Mesodermal cell (in vitro differentiated cells): ENCODE measurements around the gene FAM117B.

Experiments
- H3K27ac ChIP-seq: 2 replicates; pipeline ENCODE4 v1.7.0; 2013; ENCODE audit warnings: mild to moderate bottlenecking, low read depth, low read length, moderate library complexity; ENCODE audit not compliant: severe bottlenecking
- H3K36me3 ChIP-seq: 2 replicates; pipeline ENCODE4 v1.7.1; 2013; ENCODE audit warnings: mild to moderate bottlenecking, low read length, moderate library complexity; ENCODE audit not compliant: control insufficient read depth, insufficient read depth
- H3K4me1 ChIP-seq: one replicate; pipeline ENCODE4 v1.7.1; 2013; ENCODE audit warnings: mild to moderate bottlenecking, low read length; ENCODE audit not compliant: insufficient read depth, control insufficient read depth, poor library complexity, severe bottlenecking
- H3K4me3 ChIP-seq: 2 replicates; pipeline ENCODE4 v1.7.0; 2013; ENCODE audit warnings: low read length, control low read depth, mild to moderate bottlenecking; ENCODE audit not compliant: insufficient read depth, poor library complexity, severe bottlenecking; ENCODE audit errors: extremely low read depth
- H3K9me3 ChIP-seq: 2 replicates; pipeline ENCODE4 v1.7.1; 2013; ENCODE audit warnings: mild to moderate bottlenecking, low read length, moderate library complexity; ENCODE audit not compliant: control insufficient read depth
- WGBS, 2 experiments: methylation state at CpG; one replicate each; pipeline ENCODE4 v1.1.5; 2013; ENCODE audit warnings: missing lambda C conversion rate in 2 of 2; ENCODE audit not compliant: insufficient coverage in 2 of 2; 5-methylcytosine and 5-hydroxymethylcytosine counted together

The FAM117B gene

DNA sequence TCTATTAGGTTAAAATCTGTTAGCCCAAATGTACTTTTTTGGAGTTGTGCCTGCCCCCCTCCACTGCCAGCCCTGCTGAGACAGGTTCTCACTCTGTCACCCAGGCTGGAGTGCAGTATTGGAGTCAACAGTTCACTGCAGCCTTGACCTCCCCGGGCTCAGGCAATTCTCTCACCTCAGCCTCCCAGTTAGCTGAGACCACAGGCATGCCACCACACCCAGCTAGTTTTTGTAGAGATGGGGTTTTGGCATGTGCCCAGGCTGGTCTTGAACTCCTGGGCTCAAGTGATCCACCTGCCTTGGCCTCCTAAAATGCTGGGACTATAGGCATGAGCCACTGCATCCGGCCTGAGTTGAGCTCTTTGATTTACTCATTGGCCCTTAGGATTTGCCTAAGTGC is 126.1 kb downstream of the FAM117B start:
- Histone ChIP-seq H3K36me3 (peaks cover 39% of the 10 kb centered on the region), H3K9me3 (no peaks in the 10 kb centered on the region), H3K4me3 (no peak overlapping the region), H3K27ac (no peak overlapping the region), H3K4me1 (no peaks in the 10 kb centered on the region)
- 90% methylated on average over 1 of the region's 2 CpGs; no CpG with 5 or more reads in 1 of the 2 experiments for WGBS, 2 experiments

GRCh38 chr2:202762556-202762955 is 127.8 kb downstream of the FAM117B start:
- H3K27ac ChIP-seq = no peak overlapping the region
- 100% methylated on average over 3 of the region's 4 CpGs; no CpG with 5 or more reads in 1 of the 2 experiments for WGBS, 2 experiments
- no peaks in the 10 kb centered on the region for H3K9me3 ChIP-seq
- no peaks in the 10 kb centered on the region for H3K4me1 ChIP-seq
- no peak overlapping the region for H3K4me3 ChIP-seq
- H3K36me3 ChIP-seq = peaks cover 34% of the 10 kb centered on the region

- no CpG with 5 or more reads among the region's 1 CpG for WGBS, 2 experiments
- peaks cover 33% of the 10 kb centered on the region for H3K36me3 ChIP-seq
These were observed 129.1 kb downstream of the FAM117B start for GRCh38 chr2:202763916-202764315.

DNA sequence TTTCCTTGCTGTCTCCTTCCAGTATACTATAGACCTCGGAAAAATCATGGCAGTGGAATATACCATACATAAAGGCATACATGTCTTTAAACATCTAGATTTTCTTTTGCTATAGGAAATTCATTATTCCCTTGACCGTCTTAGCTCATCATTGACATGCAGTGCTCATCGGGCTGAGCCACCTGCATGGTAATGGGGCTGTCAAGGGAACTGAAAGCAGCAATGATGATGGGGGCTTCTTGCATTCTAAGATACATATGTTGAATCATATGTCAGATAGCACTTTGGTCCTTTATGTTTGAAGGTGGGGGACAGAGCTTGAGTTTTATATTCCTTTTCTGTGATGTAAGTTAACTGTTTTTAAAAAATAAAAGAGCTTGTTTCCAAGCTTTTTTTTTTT is 130.2 kb downstream of the FAM117B start:
- Histone ChIP-seq H3K4me1 (no peaks in the 10 kb centered on the region), H3K9me3 (no peaks in the 10 kb centered on the region), H3K27ac (no peak overlapping the region), H3K36me3 (peaks cover 28% of the 10 kb centered on the region), H3K4me3 (no peak overlapping the region)
- WGBS, 2 experiments = 100% methylated on average over 1 to 2 of the region's 3 CpGs

More at GRCh38 chr2:202763916-202764315, 129.1 kb downstream of the FAM117B start:
- Histone ChIP-seq H3K27ac (no peak overlapping the region), H3K4me1 (no peaks in the 10 kb centered on the region), H3K4me3 (no peak overlapping the region), H3K9me3 (no peaks in the 10 kb centered on the region)

GRCh38 chr2:202765436-202765835 is 130.7 kb downstream of the FAM117B start:
- no peaks in the 10 kb centered on the region for H3K9me3 ChIP-seq
- H3K4me3 ChIP-seq = no peak overlapping the region
- H3K4me1 ChIP-seq = no peaks in the 10 kb centered on the region
- peaks cover 25% of the 10 kb centered on the region for H3K36me3 ChIP-seq
- H3K27ac ChIP-seq = no peak overlapping the region
- WGBS, 2 experiments = 82 to 93% methylated on average over 3 to 4 of the region's 5 CpGs

DNA sequence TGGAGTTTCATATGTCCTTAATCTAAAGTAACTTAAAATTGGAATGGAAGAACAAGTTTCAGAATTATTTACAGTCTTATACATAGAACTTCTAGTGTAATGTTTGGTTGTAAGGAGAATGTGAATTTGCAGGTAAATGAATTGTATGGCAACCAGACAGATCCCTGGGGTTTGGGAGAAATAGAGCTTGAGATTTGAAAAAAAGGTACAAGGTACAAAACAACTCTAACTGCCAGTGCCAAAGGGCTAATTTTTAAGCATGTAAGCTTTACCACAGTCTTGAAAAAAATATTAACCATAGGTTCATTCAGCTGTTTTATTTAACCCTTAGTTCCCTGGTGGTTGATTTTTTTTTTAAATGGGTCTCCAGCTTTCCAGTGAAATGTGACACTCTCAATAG is 133.5 kb downstream of the FAM117B start:
- no peak overlapping the region for H3K27ac ChIP-seq
- H3K36me3 ChIP-seq = peaks cover 25% of the 10 kb centered on the region
- H3K4me1 ChIP-seq = no peaks in the 10 kb centered on the region
- no peaks in the 10 kb centered on the region for H3K9me3 ChIP-seq
- no peak overlapping the region for H3K4me3 ChIP-seq

DNA sequence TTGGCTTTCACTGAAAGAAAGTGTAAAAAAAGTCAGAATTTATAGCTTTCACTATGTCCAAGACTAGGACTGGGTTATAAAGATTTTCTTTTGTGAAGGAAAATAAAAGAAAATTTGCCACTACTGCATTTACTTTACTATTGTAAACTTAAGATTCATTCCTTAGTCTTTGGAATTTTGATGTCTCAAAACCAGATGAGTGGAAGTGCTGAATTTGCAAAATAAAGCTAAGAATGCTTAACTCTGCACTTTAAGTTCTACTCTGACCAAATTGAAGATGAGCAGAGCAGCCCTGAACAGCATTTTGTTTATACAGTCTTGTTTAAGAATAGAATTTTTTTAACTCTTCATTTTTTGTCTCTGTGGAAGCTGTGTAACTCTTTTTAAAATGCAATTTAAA is 134.4 kb downstream of the FAM117B start:
- H3K4me3 ChIP-seq = no peak overlapping the region
- H3K9me3 ChIP-seq = no peaks in the 10 kb centered on the region
- peaks cover 30% of the 10 kb centered on the region for H3K36me3 ChIP-seq
- no peaks in the 10 kb centered on the region for H3K4me1 ChIP-seq
- no peak overlapping the region for H3K27ac ChIP-seq

- H3K4me1 ChIP-seq = no peaks in the 10 kb centered on the region
- H3K9me3 ChIP-seq = no peaks in the 10 kb centered on the region
- no peak overlapping the region for H3K27ac ChIP-seq
- H3K4me3 ChIP-seq = no peak overlapping the region
- H3K36me3 ChIP-seq = peaks cover 19% of the 10 kb centered on the region
- WGBS, 2 experiments = no CpG with 5 or more reads among the region's 1 CpG
These were observed 136.6 kb downstream of the FAM117B start for GRCh38 chr2:202771336-202771735.

GRCh38 chr2:202771741-202772460 is 137.1 kb downstream of the FAM117B start:
- Histone ChIP-seq H3K4me3 (no peak overlapping the region), H3K36me3 (peaks cover 14% of the 10 kb centered on the region), H3K4me1 (no peaks in the 10 kb centered on the region), H3K27ac (no peak overlapping the region), H3K9me3 (no peaks in the 10 kb centered on the region)
- 90% methylated on average over 4 of the region's 7 CpGs for WGBS, 2 experiments

DNA sequence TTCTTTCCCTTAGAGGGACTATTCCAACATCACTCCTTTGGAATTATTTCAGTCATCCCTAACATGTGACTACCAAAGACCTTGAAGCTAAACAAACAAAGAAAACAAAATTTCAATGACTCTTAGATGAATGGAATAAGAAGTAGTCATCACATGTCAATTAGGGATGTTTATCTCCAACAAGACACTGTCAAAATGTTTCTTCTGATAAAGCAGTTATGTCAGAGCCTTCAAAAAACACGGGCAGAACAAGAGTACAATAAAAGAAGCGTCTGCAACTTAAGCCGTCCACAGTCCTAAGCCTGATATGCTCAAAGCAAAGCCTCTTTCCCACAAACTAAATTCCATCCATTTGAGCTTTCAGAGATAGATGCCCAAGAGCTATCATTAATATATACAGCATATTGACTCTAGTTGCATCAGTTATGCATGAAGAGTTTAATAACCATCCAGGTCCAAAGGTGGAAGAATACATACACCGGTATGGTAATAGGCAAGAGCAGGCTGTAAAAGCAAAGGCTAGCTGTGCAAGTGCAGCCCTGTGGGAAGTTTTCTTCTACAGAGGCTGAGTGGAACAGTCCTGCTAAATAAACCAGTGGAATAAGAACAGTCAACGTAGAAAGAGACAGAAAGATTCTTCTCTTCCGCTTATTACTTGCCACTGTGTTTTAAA is 138.7 kb downstream of the FAM117B start:
- Histone ChIP-seq H3K4me3 (no peak overlapping the region), H3K4me1 (no peaks in the 10 kb centered on the region), H3K27ac (no peak overlapping the region), H3K9me3 (no peaks in the 10 kb centered on the region), H3K36me3 (peaks cover 22% of the 10 kb centered on the region)
- WGBS, 2 experiments = 87 to 93% methylated on average over 6 of the region's 6 CpGs

- Histone ChIP-seq H3K4me1 (no peaks in the 10 kb centered on the region), H3K4me3 (no peak overlapping the region), H3K36me3 (peaks cover 22% of the 10 kb centered on the region), H3K9me3 (no peaks in the 10 kb centered on the region), H3K27ac (no peak overlapping the region)
- 98 to 99% methylated on average over 33 of the region's 37 CpGs for WGBS, 2 experiments
These were observed 139.3 kb downstream of the FAM117B start for GRCh38 chr2:202774104-202774503.
